ENCODE results near the gene CKM. TPM values are rescaled to one million over a fixed set of nuclear protein-coding genes. Genes with fewer than 3 reads are reported as not detected.

CKM gene
- total RNA-seq, 1 donor = not detected

- DNase-seq (ENCODE audit: low read depth) = no peak
- no peak overlapping the region for H3K4me3 ChIP-seq (ENCODE audit: low read depth, low read length)
- TF ChIP-seq, protein P1, sequence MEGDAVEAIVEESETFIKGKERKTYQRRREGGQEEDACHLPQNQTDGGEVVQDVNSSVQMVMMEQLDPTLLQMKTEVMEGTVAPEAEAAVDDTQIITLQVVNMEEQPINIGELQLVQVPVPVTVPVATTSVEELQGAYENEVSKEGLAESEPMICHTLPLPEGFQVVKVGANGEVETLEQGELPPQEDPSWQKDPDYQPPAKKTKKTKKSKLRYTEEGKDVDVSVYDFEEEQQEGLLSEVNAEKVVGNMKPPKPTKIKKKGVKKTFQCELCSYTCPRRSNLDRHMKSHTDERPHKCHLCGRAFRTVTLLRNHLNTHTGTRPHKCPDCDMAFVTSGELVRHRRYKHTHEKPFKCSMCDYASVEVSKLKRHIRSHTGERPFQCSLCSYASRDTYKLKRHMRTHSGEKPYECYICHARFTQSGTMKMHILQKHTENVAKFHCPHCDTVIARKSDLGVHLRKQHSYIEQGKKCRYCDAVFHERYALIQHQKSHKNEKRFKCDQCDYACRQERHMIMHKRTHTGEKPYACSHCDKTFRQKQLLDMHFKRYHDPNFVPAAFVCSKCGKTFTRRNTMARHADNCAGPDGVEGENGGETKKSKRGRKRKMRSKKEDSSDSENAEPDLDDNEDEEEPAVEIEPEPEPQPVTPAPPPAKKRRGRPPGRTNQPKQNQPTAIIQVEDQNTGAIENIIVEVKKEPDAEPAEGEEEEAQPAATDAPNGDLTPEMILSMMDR (IDR thresholded peaks at IDR 0.05; ENCODE audit: insufficient read depth, low read length) = no peak
Measured at GRCh38 chr19:45354241-45354842, 31.7 kb upstream of the CKM start.

- no peak for DNase-seq (ENCODE audit: low read depth)
- TF ChIP-seq, protein P1 (IDR thresholded peaks at IDR 0.05; ENCODE audit: insufficient read depth, low read length) = no peak
- H3K4me3 ChIP-seq (ENCODE audit: low read depth, low read length) = no peak overlapping the region
Measured at GRCh38 chr19:45352914-45353796, 30.5 kb upstream of the CKM start.

- DNase-seq (ENCODE audit: low read depth) = no peak
- no peak overlapping the region for H3K4me3 ChIP-seq (ENCODE audit: low read depth, low read length)
- TF ChIP-seq, protein P1 (IDR thresholded peaks at IDR 0.05; ENCODE audit: insufficient read depth, low read length) = no peak
Measured at GRCh38 chr19:45352471-45352870, 29.8 kb upstream of the CKM start.

DNA sequence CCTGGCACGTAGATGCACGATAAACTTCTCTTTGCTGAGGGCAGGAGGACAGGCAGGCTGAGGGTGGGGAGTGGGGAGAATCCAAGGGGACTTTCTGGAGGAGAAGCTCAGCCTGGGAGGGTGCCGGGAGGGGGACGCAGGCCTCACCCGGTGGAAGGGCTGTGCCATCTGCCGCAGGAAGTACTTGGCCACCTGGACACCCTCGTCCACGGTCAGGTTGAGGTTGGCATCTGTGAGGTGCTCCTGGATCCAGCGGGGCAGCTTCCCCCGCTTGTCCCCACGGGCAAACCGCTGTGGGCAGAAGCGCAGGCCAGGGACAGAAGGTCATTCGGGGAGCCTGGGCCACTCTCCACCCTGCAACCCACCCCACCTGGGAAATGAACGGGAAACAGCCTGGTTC, 29.4 kb upstream of the CKM start:
- no peak overlapping the region for H3K4me3 ChIP-seq (ENCODE audit: low read depth, low read length)
- TF ChIP-seq, protein P1 (IDR thresholded peaks at IDR 0.05; ENCODE audit: insufficient read depth, low read length) = no peak
- no peak for DNase-seq (ENCODE audit: low read depth)

DNA sequence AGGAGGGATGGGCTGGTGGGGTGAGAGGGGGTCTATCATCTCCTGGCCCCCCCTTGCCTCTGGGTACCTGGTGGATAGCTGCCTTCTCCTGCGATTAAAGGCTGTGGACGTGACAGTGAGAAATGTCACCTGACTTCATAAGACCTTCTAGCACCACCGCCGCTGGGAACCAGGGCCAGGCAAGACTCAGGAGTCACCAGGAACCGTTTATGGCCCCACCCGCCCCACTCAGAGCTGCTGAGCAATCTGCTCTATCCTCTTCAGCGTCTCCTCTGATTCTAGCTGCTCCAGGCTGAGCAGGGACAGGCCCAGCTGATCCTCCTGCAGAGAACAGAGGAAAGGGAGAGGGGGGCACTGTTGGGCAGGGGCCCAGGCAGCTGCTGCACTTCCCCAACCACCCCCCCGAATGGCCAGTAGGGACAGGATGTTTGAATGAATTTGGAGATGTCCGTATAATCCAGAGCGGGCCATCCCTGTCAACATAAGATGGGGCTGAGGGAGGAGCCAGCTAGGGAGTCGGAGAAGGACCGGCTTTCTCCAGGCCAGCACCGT, 28.8 kb upstream of the CKM start:
- DNase-seq (ENCODE audit: low read depth) = no peak
- TF ChIP-seq, protein P1 (IDR thresholded peaks at IDR 0.05; ENCODE audit: insufficient read depth, low read length) = no peak
- no peak overlapping the region for H3K4me3 ChIP-seq (ENCODE audit: low read depth, low read length)

DNA sequence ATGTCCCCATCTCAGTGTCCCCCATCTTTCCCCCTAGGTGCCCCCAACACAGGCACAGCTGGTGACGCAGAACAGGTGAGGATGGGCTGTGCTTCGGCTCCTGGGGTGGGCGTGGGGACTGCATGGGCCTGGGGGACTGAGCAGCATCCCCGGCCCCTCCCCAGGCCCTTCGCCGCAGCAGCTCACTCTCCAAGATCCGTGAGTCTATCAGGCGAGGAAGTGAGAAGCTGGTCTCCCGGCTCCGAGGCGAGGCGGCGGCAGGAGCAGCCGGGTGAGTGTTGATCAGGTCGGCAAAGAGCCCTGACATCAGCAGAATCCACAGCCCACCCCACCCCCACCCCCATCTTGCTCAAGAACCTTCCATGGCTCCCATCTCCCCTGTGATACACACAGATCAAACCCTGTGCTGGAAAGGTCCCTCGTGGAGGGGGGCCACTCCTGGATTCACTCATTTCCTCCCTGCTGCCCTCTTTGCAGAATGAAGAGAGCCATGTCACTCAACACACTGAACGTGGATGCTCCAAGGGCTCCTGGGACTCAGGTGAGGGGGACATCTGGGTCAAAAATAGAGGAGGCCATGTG, 27.9 kb upstream of the CKM start:
- no peak overlapping the region for H3K4me3 ChIP-seq (ENCODE audit: low read depth, low read length)
- DNase-seq (ENCODE audit: low read depth) = no peak
- TF ChIP-seq, protein P1 (IDR thresholded peaks at IDR 0.05; ENCODE audit: insufficient read depth, low read length) = no peak

Measured in fibroblast of the aortic adventitia (primary cell).